Measurements from ENCODE around the gene GPR137.
A peak's percentile ranks its signal among the peaks of the same experiment; 100 is the strongest.

GPR137 gene

GRCh38 chr11:64268025-64268892, 17.4 kb upstream of the GPR137 start:
- Histone ChIP-seq H3K9me3 (replicated peaks in 1 of 2; ENCODE audit: control insufficient read depth in 2 of 2, insufficient read depth in 1 of 2, low read depth in 1 of 2, low read length in 2 of 2) (no peaks in the 10 kb centered on the region), H3K27me3 (ENCODE audit: control insufficient read depth in 3 of 3, insufficient read depth in 3 of 3, low read depth in 1 of 3, low read length in 3 of 3) (no peaks in the 10 kb centered on the region), H3K4me1 (ENCODE audit: control insufficient read depth in 2 of 2, insufficient read depth in 1 of 2, low read depth in 1 of 2, low read length in 2 of 2) (peaks cover 13 to 19% of the 10 kb centered on the region in 2 donors), H3K4me3 (ENCODE audit: low read length in 2 of 2) (peak overlapping the region; percentile 63 to 86), H4K91ac (ENCODE audit: low read depth, low read length, poor library complexity) (no peak overlapping the region), H4K8ac (ENCODE audit: low read depth, low read length) (no peak overlapping the region), H2BK12ac (ENCODE audit: low read length) (peak overlapping the region; percentile 22), H2BK120ac (ENCODE audit: low read depth, low read length) (no peak overlapping the region), H3K18ac (ENCODE audit: low read length) (peak overlapping the region; percentile 3), H3K79me1 (ENCODE audit: low read depth, low read length) (peaks cover 3% of the 10 kb centered on the region), H3K4ac (ENCODE audit: low read length) (no peak overlapping the region), H3K9ac (ENCODE audit: low read depth, low read length, poor library complexity) (peak overlapping the region; percentile 72), H3K36me3 (replicated peaks in 1 of 2; ENCODE audit: control insufficient read depth in 2 of 2, insufficient read depth in 2 of 2, low read length in 2 of 2) (peaks cover 17 to 38% of the 10 kb centered on the region in 2 donors), H3K14ac (ENCODE audit: low read length) (no peak overlapping the region), H3K4me2 (ENCODE audit: insufficient read depth, low read length, poor library complexity, severe bottlenecking) (peak overlapping the region; percentile 98), H2BK15ac (ENCODE audit: low read length) (no peak overlapping the region), H2AK5ac (ENCODE audit: low read depth, low read length) (peak overlapping the region; percentile 53), H3K23ac (ENCODE audit: low read depth, low read length, poor library complexity) (peak overlapping the region; percentile 100), H2AFZ (ENCODE audit: low read length) (no peak overlapping the region), H3K27ac (replicated peaks; ENCODE audit: low read length) (peak overlapping the region; percentile 96), H2BK5ac (ENCODE audit: low read length) (peak overlapping the region; percentile 48)
- WGBS, 2 donors (ENCODE audit: extremely low coverage in 2 of 2, insufficient read length in 2 of 2, insufficient replicate concordance in 1 of 2), result no CpG with 5 or more reads among the region's 23 CpGs
- DNase-seq (ENCODE audit: low spot score), result no peak

- Histone ChIP-seq H3K4me2 (ENCODE audit: insufficient read depth, low read length, poor library complexity, severe bottlenecking) (peak overlapping the region; percentile 98), H2BK120ac (ENCODE audit: low read depth, low read length) (peak overlapping the region; percentile 17), H3K9ac (ENCODE audit: low read depth, low read length, poor library complexity) (peak overlapping the region; percentile 96), H3K18ac (ENCODE audit: low read length) (peak overlapping the region; percentile 96), H2BK12ac (ENCODE audit: low read length) (no peak overlapping the region), H3K4me3 (ENCODE audit: low read length in 2 of 2) (peak overlapping the region; percentile 63 to 86), H2AK5ac (ENCODE audit: low read depth, low read length) (peak overlapping the region; percentile 96), H4K91ac (ENCODE audit: low read depth, low read length, poor library complexity) (no peak overlapping the region), H3K4ac (ENCODE audit: low read length) (peak overlapping the region; percentile 84), H3K4me1 (ENCODE audit: control insufficient read depth in 2 of 2, insufficient read depth in 1 of 2, low read depth in 1 of 2, low read length in 2 of 2) (peaks cover 9 to 19% of the 10 kb centered on the region in 2 donors), H3K23ac (ENCODE audit: low read depth, low read length, poor library complexity) (peak overlapping the region; percentile 100), H4K8ac (ENCODE audit: low read depth, low read length) (no peak overlapping the region), H3K14ac (ENCODE audit: low read length) (peak overlapping the region; percentile 94), H3K27ac (replicated peaks; ENCODE audit: low read length) (peak overlapping the region; percentile 96), H2BK15ac (ENCODE audit: low read length) (peak overlapping the region; percentile 92), H2AFZ (ENCODE audit: low read length) (peak overlapping the region; percentile 94), H3K36me3 (replicated peaks in 1 of 2; ENCODE audit: control insufficient read depth in 2 of 2, insufficient read depth in 2 of 2, low read length in 2 of 2) (peaks cover 15 to 32% of the 10 kb centered on the region in 2 donors), H3K27me3 (ENCODE audit: control insufficient read depth in 3 of 3, insufficient read depth in 3 of 3, low read depth in 1 of 3, low read length in 3 of 3) (no peaks in the 10 kb centered on the region), H3K79me1 (ENCODE audit: low read depth, low read length) (peaks cover 4% of the 10 kb centered on the region), H3K9me3 (replicated peaks in 1 of 2; ENCODE audit: control insufficient read depth in 2 of 2, insufficient read depth in 1 of 2, low read depth in 1 of 2, low read length in 2 of 2) (no peaks in the 10 kb centered on the region), H2BK5ac (ENCODE audit: low read length) (peak overlapping the region; percentile 82)
- no peak for DNase-seq (ENCODE audit: low spot score)
- WGBS, 2 donors (ENCODE audit: extremely low coverage in 2 of 2, insufficient read length in 2 of 2, insufficient replicate concordance in 1 of 2), result no CpG with 5 or more reads among the region's 34 CpGs
Observed at GRCh38 chr11:64268893-64269539, 16.6 kb upstream of the GPR137 start.

- no peak overlapping the region for H4K91ac ChIP-seq (ENCODE audit: low read depth, low read length, poor library complexity)
- H3K27ac ChIP-seq (replicated peaks; ENCODE audit: low read length), result peak overlapping the region; percentile 96
- peak overlapping the region; percentile 96 for H3K9ac ChIP-seq (ENCODE audit: low read depth, low read length, poor library complexity)
- peak overlapping the region; percentile 17 for H2BK120ac ChIP-seq (ENCODE audit: low read depth, low read length)
- peak overlapping the region; percentile 84 to 88 for H3K4me3 ChIP-seq (ENCODE audit: low read length in 2 of 2)
- no peaks in the 10 kb centered on the region for H3K27me3 ChIP-seq (ENCODE audit: control insufficient read depth in 3 of 3, insufficient read depth in 3 of 3, low read depth in 1 of 3, low read length in 3 of 3)
- H3K79me1 ChIP-seq (ENCODE audit: low read depth, low read length), result peaks cover 5% of the 10 kb centered on the region
- H2BK5ac ChIP-seq (ENCODE audit: low read length), result peak overlapping the region; percentile 82
- peaks cover 9 to 19% of the 10 kb centered on the region in 2 donors for H3K4me1 ChIP-seq (ENCODE audit: control insufficient read depth in 2 of 2, insufficient read depth in 1 of 2, low read depth in 1 of 2, low read length in 2 of 2)
- H3K4me2 ChIP-seq (ENCODE audit: insufficient read depth, low read length, poor library complexity, severe bottlenecking), result peak overlapping the region; percentile 98
- H2BK15ac ChIP-seq (ENCODE audit: low read length), result peak overlapping the region; percentile 92
- peaks cover 14 to 26% of the 10 kb centered on the region in 2 donors for H3K36me3 ChIP-seq (replicated peaks in 1 of 2; ENCODE audit: control insufficient read depth in 2 of 2, insufficient read depth in 2 of 2, low read length in 2 of 2)
- H2BK12ac ChIP-seq (ENCODE audit: low read length), result no peak overlapping the region
- peak overlapping the region; percentile 84 for H3K4ac ChIP-seq (ENCODE audit: low read length)
- H3K18ac ChIP-seq (ENCODE audit: low read length), result peak overlapping the region; percentile 96
- no peaks in the 10 kb centered on the region for H3K9me3 ChIP-seq (replicated peaks in 1 of 2; ENCODE audit: control insufficient read depth in 2 of 2, insufficient read depth in 1 of 2, low read depth in 1 of 2, low read length in 2 of 2)
- peak overlapping the region; percentile 94 for H2AFZ ChIP-seq (ENCODE audit: low read length)
- H2AK5ac ChIP-seq (ENCODE audit: low read depth, low read length), result peak overlapping the region; percentile 96
- H4K8ac ChIP-seq (ENCODE audit: low read depth, low read length), result no peak overlapping the region
- no CpG with 5 or more reads among the region's 58 CpGs for WGBS, 2 donors (ENCODE audit: extremely low coverage in 2 of 2, insufficient read length in 2 of 2, insufficient replicate concordance in 1 of 2)
- peak overlapping the region; percentile 94 for H3K14ac ChIP-seq (ENCODE audit: low read length)
- H3K23ac ChIP-seq (ENCODE audit: low read depth, low read length, poor library complexity), result peak overlapping the region; percentile 100
- DNase-seq (ENCODE audit: low spot score), result peak; percentile 99
Observed at GRCh38 chr11:64269540-64270220, 16.0 kb upstream of the GPR137 start.

All from neuronal stem cell (in vitro differentiated cells).